SK-N-SH treated with all-trans-retinoic acid at 6 μM for 48 hours (cell line): ENCODE measurements around the gene JMJD4.

ENCODE experiments used
- ATAC-seq: fragments of 200-7000 bp; cut with Tn5 transposase; 3 replicates; pipeline ENCODE4 v1.9.1; 2020; ENCODE audit warnings: mild to moderate bottlenecking, moderate library complexity
- BACH2 ChIP-seq: fragments of 250-450 bp; sonication (Bioruptor Pico); IDR thresholded peaks from 2 replicates; pipeline ENCODE4 v1.9.0; 2021; ENCODE audit warnings: mild to moderate bottlenecking, borderline replicate concordance
- CREB5 ChIP-seq: fragments of 250-450 bp; sonication (Bioruptor Pico); IDR thresholded peaks from 2 replicates; pipeline ENCODE4 v1.5.1; 2020; ENCODE audit warnings: low read depth, mild to moderate bottlenecking, moderate library complexity
- CSDC2 ChIP-seq: fragments of 250-450 bp; sonication (Bioruptor Pico); IDR thresholded peaks from 2 replicates; pipeline ENCODE4 v1.5.0; 2020; ENCODE audit warnings: mild to moderate bottlenecking, moderate library complexity
- CSRNP3 ChIP-seq: fragments of 250-450 bp; sonication (Bioruptor Pico); IDR thresholded peaks from 2 replicates; pipeline ENCODE4 v1.5.1; 2021; ENCODE audit warnings: mild to moderate bottlenecking, moderate library complexity
- GLIS3 ChIP-seq: fragments of 250-450 bp; sonication (Bioruptor Pico); IDR thresholded peaks from 2 replicates; pipeline ENCODE4 v1.5.0; 2020; ENCODE audit warnings: mild to moderate bottlenecking, moderate library complexity
- ISL1 ChIP-seq: fragments of 250-450 bp; sonication (Bioruptor Pico); IDR thresholded peaks from 2 replicates; pipeline ENCODE4 v2.1.2; 2022; ENCODE audit warnings: mild to moderate bottlenecking, moderate library complexity
- OSR1 ChIP-seq: fragments of 250-450 bp; sonication (Bioruptor Pico); IDR thresholded peaks from 2 replicates; pipeline ENCODE4 v1.8.0; 2022; ENCODE audit warnings: moderate library complexity, mild to moderate bottlenecking, inconsistent platforms
- PATZ1 ChIP-seq: fragments of 250-450 bp; sonication (Bioruptor Pico); IDR thresholded peaks from 2 replicates; pipeline ENCODE4 v1.8.0; 2020; ENCODE audit warnings: mild to moderate bottlenecking, moderate library complexity, borderline replicate concordance
- POU6F1 ChIP-seq: fragments of 250-450 bp; sonication (Bioruptor Pico); IDR thresholded peaks from 2 replicates; pipeline ENCODE4 v1.8.0; 2021; ENCODE audit warnings: low read depth, mild to moderate bottlenecking, moderate library complexity, borderline replicate concordance
- PPARA ChIP-seq: fragments of 250-450 bp; sonication (Bioruptor Pico); IDR thresholded peaks from 2 replicates; pipeline ENCODE4 v1.5.0; 2020; ENCODE audit warnings: mild to moderate bottlenecking, borderline replicate concordance
- RARB ChIP-seq: fragments of 250-450 bp; sonication (Bioruptor Pico); IDR thresholded peaks from 2 replicates; pipeline ENCODE4 v1.8.0; 2021; ENCODE audit warnings: mild to moderate bottlenecking, moderate library complexity
- SNAI2 ChIP-seq: fragments of 250-450 bp; sonication (Bioruptor Pico); IDR thresholded peaks from 2 replicates; pipeline ENCODE4 v1.5.0; 2020; ENCODE audit warnings: mild to moderate bottlenecking, moderate library complexity
- TCF4 ChIP-seq: fragments of 250-450 bp; sonication (Bioruptor Pico); IDR thresholded peaks from 2 replicates; pipeline ENCODE4 v1.8.0; 2021; ENCODE audit warnings: mild to moderate bottlenecking, moderate library complexity, borderline replicate concordance
- TSHZ2 ChIP-seq: fragments of 250-450 bp; sonication (Bioruptor Pico); IDR thresholded peaks from 2 replicates; pipeline ENCODE4 v1.5.0; 2020; ENCODE audit warnings: mild to moderate bottlenecking, moderate library complexity
- ZC3H10 ChIP-seq: fragments of 250-450 bp; sonication (Bioruptor Pico); IDR thresholded peaks from 2 replicates; pipeline ENCODE4 v1.5.1; 2021; ENCODE audit warnings: mild to moderate bottlenecking, moderate library complexity
- ZFP3 ChIP-seq: fragments of 250-450 bp; sonication (Bioruptor Pico); IDR thresholded peaks from 2 replicates; pipeline ENCODE4 v1.5.0; 2020; ENCODE audit warnings: mild to moderate bottlenecking, moderate library complexity
- ZFP30 ChIP-seq: fragments of 450-650 bp; formaldehyde crosslinking; IDR thresholded peaks from 2 replicates; pipeline ENCODE4 v1.5.0; 2022; ENCODE audit warnings: mild to moderate bottlenecking, moderate library complexity
- ZNF565 ChIP-seq: fragments of 450-650 bp; formaldehyde crosslinking; conservative IDR thresholded peaks from 2 replicates; pipeline ENCODE4 v1.5.0; 2020; ENCODE audit warnings: low read depth, mild to moderate bottlenecking, moderate library complexity
- ZNF70 ChIP-seq: fragments of 450-650 bp; formaldehyde crosslinking; IDR thresholded peaks from 2 replicates; pipeline ENCODE4 v1.5.0; 2020; ENCODE audit warnings: mild to moderate bottlenecking, moderate library complexity
- ZNF8 ChIP-seq: fragments of 450-650 bp; formaldehyde crosslinking; IDR thresholded peaks from 2 replicates; pipeline ENCODE4 v1.5.0; 2020; ENCODE audit warnings: mild to moderate bottlenecking, moderate library complexity

JMJD4 gene

GRCh38 chr1:227775841-227776240, 40.7 kb upstream of the JMJD4 start:
- TF ChIP-seq ZFP30 (CRISPR knock-in tag) = no peak
- no peak for TF ChIP-seq ZNF8
- no peak for TF ChIP-seq PATZ1 (CRISPR knock-in tag)
- no peak for TF ChIP-seq PPARA (CRISPR knock-in tag)
- no peak for TF ChIP-seq OSR1 (CRISPR knock-in tag)
- no peak for TF ChIP-seq ZFP3
- no peak for TF ChIP-seq ZNF70
- TF ChIP-seq BACH2 (CRISPR knock-in tag) = no peak
- TF ChIP-seq ZC3H10 (CRISPR knock-in tag) = no peak
- TF ChIP-seq ISL1 = no peak
- no peak for TF ChIP-seq POU6F1 (CRISPR knock-in tag)

GRCh38 chr1:227774821-227775661, 39.9 kb upstream of the JMJD4 start:
- TF ChIP-seq ZNF565 (no peak), ZC3H10 (CRISPR knock-in tag) (no peak), CSDC2 (no peak), OSR1 (CRISPR knock-in tag) (no peak), CSRNP3 (CRISPR knock-in tag) (no peak), PATZ1 (CRISPR knock-in tag) (no peak), SNAI2 (CRISPR knock-in tag) (no peak), TSHZ2 (no peak), CREB5 (CRISPR knock-in tag) (no peak), RARB (CRISPR knock-in tag) (no peak), ZFP30 (CRISPR knock-in tag) (no peak), ZNF8 (no peak), TCF4 (CRISPR knock-in tag) (no peak), GLIS3 (CRISPR knock-in tag) (no peak)
- ATAC-seq = peak; percentile 4; the same call in 2 of the 3 replicates

More at GRCh38 chr1:227775841-227776240, 40.7 kb upstream of the JMJD4 start:
- peak; percentile 31 for ATAC-seq
